GM11168 (cell line): ENCODE results near the gene KLHL10.

Source experiments
- in situ Hi-C: fragments of 300-500 bp; cut with MboI; formaldehyde crosslinking; loops from one replicate; pipeline ENCODE4 v1.12.0; 2022; ENCODE audit warnings: low sequenced_read_pairs; ENCODE audit not compliant: unreplicated experiment

Gene KLHL10

GRCh38 chr17:41891135-41892020 is 53.8 kb downstream of the KLHL10 start:
- in situ Hi-C loops = no loop called here

GRCh38 chr17:41892021-41892376 is 54.4 kb downstream of the KLHL10 start:
- in situ Hi-C loops = no loop called here

- in situ Hi-C loops = no loop called here
These were observed 55.8 kb downstream of the KLHL10 start for GRCh38 chr17:41893384-41893783.

- in situ Hi-C loops = no loop called here
These were observed 57.2 kb downstream of the KLHL10 start for GRCh38 chr17:41894791-41895331.

- in situ Hi-C loops = no loop called here
These were observed 58.0 kb downstream of the KLHL10 start for GRCh38 chr17:41895617-41896016.

GRCh38 chr17:41896726-41897125 is 59.1 kb downstream of the KLHL10 start:
- in situ Hi-C loops = no loop called here
